Putamen (tissue), 1 donor: ENCODE results near the gene RUNDC1.
"Not testable (repeated sequence)": the region's sequence is repeated elsewhere in the genome, so short reads cannot be mapped to it uniquely, and the experiment has no call there.

Source experiments
- DNase-seq: peaks from one replicate; pipeline ENCODE4 v3.0.0-alpha.2; 2016; ENCODE audit warnings: low spot score

Gene RUNDC1

GRCh38 chr17:42991471-42991870 lies 11.1 kb downstream of the RUNDC1 start:
- no peak for DNase-seq

DNA sequence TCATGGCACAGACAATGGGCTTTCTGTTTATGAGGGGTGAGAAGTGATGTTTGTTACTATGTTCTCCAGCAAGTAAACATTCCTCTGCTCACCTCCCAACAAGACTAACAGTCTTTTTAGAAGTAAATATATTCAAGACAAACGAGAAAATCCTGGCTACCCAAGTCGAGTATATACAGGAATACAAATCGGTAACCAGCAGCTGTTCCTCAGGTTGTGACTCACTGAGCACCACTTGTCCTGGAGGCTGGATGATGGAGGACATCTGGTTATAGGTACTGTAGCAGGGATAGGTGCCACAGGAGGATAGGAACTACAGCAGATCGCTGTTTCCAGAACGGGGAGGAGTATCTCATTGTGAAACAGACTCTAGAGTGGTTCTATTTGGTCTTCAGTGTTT lies 12.5 kb downstream of the RUNDC1 start:
- DNase-seq = no peak

GRCh38 chr17:42993913-42994312 lies 13.5 kb downstream of the RUNDC1 start:
- DNase-seq = not testable (repeated sequence)

GRCh38 chr17:42997390-42997983 lies 17.1 kb downstream of the RUNDC1 start:
- no peak for DNase-seq

GRCh38 chr17:42997984-42998938 lies 17.9 kb downstream of the RUNDC1 start, which contains the start of gene RPL27:
RPL27 (plus strand) TSS chr17:42998419; CDS start chr17:42998751, 332 bp downstream.
- peak; percentile 100 for DNase-seq

DNA sequence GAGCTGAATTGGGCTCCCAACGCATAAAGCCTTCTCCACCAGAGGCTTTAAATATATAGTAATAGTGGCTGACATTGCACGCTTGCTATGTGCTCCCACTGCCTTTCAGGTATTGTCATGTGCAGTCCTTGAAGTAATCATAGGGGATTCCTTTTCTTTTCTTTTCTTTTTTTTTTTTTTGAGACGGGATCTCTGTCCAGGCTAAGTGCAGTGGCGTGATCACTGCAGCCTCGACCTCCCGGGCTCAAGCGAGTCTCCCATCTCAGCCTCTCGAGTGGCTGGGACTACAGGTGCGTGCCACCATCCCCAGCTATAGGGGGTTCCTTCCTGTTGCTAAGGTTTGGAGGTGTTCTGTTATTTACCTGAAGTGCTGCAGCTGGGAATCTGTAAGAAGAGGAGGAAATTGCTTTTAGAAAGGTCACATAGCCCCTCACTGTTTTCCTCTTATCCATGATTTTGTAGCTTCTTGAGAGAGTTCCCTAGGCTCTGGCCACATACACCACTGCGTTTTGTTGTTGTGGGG lies 18.7 kb downstream of the RUNDC1 start:
- DNase-seq = no peak

DNA sequence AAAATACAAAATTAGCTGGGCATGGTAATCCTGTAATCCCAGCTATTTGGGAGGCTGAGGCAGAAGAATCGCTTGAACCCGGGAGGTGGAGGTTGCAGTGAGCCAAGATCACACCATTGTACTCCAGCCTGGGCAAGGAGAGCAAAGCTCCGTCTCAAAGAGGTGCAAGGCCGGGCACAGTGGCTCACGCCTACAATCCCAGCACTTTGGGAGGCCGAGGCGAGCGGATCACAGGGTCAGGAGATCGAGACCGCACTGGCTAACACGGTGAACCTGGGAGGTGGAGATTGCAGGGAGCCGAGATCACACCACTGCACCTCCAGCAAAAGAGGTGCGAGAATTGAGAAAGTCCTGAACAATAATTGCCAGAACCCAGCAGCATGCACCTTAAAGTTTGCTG lies 20.5 kb downstream of the RUNDC1 start:
- not testable (repeated sequence) for DNase-seq

GRCh38 chr17:43003542-43004172 lies 23.3 kb downstream of the RUNDC1 start:
- DNase-seq = no peak

DNA sequence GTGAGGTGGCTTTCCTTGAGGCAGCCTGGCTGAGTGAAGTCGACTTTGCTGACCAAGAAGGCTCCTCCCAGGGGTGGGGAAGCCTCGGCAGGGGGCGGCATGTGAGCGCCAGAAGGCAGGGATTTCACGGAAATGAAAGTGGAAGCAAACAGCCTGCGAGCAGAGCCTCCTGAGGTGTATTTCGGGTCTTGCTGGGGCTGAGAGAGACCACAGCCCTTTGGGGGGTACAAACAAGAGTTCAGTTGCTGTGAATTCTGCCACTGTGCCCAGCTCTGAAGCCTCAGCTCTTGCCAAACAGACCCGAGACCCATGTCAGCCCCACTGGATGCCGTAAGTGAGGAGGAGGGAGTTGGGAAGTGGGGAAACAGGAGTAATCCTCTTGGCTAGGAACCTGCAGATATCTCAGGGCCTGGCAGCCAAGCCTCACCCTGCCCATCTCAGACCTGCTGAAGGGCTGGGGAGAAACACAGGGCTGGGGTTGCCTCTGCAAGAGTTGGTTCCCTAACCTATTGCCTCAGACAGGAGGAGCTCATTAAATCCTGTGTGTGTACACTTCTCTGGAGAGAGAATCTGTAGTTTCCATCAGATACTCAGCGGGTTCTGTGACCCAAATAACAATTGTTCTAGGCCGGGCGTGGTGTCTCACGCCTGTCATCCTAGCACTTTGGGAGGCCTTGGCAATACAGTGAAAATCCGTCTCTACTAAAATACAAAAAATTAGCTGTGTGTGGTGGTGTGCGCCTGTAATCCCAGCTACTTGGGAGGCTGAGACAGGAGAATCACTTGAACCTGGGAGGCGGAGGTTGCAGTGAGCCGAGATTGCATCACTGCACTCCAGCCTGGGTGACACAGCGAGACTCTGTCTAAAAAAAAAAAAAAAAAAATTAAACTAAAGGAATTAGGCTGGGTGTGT lies 26.5 kb downstream of the RUNDC1 start, which contains the start of gene IFI35:
Gene IFI35 (plus strand): TSS at position 146 of the 913 bp plus-strand sequence. CDS start 164 bp downstream, at position 310.
- DNase-seq = no peak

DNA sequence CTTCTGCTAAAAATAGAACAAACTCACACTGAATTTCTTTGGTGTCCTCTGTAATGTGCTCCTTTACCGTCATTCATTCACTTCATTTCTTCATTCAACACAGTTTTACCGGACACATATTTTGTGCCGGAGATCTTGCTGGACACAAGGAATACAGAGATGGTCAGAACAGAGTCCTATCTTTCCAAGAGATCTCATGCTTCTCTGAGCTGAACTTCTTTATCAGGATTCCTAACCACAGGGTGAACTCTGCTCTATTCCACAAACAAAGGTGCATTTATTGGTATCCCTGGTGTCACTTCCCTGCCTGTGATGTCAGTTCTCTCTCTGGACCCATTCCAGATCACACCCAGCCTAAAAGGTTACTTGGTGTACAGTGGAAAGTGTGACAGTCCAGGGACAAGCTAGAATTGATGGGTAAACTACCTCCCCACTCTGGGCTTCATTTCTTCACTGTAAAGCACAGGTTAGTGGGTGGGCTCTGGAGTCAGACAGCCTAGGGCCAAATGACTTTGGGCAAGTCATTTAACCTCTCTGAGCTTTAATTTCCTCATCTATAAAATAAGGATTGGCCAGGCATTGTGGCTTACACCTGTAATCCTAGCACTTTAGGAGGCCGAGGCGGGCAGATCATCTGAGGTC lies 30.4 kb downstream of the RUNDC1 start:
- DNase-seq = no peak

DNA sequence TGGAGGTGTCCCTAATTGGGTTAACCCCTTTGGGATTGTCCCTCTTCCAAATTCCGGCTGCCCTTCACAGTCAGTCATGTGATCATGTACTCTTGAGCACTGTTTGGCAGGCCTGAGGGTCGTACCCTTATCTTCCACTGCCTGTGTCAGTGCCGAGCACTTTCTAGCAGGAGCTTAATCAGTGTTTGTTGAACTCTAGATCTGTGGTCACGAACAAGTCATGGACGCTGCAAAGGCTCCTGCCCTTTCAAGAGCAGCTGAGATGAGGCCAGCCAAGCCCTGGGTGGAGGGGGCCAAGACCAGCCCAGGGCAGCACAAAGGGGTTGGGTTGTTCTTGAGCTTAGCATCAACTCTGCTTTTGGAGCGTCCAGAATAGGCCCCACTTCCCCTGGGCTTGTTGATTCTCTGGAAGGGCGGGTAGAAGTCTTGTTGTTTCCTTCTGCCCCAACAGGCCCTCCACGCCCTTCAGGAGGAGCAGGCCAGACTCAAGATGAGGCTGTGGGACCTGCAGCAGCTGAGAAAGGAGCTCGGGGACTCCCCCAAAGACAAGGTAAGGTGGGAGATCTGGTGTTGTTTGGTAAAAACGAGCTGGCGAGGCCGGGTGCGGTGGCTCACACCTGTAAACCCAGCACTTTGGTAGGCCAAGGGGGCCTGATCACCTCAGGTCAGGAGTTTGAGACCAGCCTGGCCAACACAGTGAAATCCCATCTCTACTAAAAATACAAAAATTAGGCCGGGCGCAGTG lies 31.5 kb downstream of the RUNDC1 start:
- no peak for DNase-seq

- DNase-seq = no peak
Observed at GRCh38 chr17:43013296-43013695, 32.9 kb downstream of the RUNDC1 start.

DNA sequence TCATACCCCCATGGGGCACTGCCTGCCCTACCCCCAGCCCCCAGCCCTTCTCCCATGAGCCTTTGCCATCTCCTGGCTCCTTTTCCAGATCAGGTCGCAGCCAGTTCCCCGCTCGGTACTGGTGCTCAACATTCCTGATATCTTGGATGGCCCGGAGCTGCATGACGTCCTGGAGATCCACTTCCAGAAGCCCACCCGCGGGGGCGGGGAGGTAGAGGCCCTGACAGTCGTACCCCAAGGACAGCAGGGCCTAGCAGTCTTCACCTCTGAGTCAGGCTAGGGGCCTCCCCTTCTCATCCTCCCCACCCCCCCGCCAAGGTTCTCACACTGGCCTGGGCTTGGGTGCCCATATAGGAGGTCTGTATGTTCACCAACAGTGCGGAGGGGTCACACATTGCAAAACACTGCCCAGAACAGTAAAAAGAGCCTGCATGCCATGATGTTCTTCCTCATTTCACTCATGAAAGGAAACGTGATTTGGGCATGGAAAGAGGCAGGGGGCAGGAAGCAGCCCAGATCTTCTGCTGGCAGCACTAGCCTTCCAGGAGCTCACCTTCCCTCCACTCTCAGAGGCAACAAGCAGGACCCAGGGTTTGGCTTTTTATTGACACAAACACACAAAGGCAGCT lies 33.8 kb downstream of the RUNDC1 start:
- DNase-seq = no peak

DNA sequence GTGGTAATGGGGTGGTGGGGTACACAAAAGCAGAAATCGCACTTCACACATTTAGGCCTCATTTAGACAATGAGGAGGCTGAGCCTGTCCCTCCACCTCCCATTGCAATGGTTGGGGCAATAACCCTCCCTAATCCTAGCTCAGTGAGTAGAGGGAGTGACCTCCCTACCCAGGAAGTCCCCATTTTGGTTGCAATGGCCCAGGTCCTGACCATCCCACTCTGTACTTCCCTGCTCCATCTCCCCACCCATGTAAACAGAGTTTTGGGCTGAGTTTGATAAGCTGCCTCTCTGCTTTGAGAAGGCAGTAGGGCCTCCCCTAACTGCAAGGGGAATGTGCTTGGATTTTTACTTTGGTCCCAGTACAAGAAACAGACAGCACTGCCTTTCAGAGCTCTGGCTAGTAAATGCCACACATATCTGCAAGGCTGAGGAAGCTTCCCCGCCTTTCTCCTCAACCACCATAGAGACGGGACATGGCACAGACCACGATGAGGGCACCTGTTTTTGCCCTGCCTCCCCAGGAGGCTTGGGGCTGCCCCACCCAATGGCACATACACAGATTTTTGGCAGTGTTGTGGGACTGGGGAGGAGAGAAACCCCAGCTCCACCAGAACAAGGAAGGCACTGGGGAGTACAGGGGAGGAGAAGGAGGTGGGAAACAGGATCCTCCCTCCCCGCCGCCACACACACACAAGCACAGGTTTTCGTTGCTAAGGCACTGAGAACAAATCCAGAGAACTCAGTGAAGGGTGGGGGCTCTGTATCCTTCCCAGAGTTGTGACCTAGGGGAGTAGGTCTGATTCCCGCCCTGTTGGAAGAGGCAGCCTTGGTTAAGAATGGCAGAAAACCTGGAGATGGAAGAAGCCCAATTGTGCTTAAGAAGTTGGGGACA lies 34.5 kb downstream of the RUNDC1 start:
- DNase-seq = no peak

DNA sequence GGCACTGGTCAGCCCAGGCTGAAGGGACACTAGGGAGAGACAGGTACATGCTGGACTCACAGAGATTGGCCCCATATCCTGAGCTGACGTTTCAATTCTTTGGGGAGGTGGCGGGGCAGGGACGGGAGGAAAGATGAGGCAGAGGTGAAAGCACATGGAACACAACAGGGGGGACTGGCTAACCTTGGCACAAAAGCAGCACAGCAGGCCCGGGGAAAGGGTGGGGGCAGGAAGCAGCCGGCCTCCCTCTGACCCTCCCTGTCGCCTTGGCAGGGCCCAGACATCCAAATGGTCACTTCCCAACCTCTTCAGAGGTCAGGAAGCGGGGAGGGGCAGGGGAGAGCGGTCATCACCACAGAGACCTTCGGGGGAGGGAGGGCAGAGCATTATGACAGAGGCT lies 35.2 kb downstream of the RUNDC1 start:
- DNase-seq = no peak

- no peak for DNase-seq
Observed at GRCh38 chr17:43016216-43016615, 35.9 kb downstream of the RUNDC1 start.

- DNase-seq = peak; percentile 78
Observed at GRCh38 chr17:43018008-43018853, 37.9 kb downstream of the RUNDC1 start.

- DNase-seq = no peak
Observed at GRCh38 chr17:43018932-43019331, 38.6 kb downstream of the RUNDC1 start.
